Type B pancreatic cell (in vitro differentiated cells): ENCODE data around the gene TEKT5. TPM values are rescaled to one million over a fixed set of nuclear protein-coding genes. Genes with fewer than 3 reads are reported as not detected.
A peak's percentile ranks its signal among the peaks of the same experiment; 100 is the strongest.

Experiments
- DNase-seq: peaks from one replicate; pipeline ENCODE4 v3.0.0; 2021; ENCODE audit warnings: mixed read lengths; ENCODE audit not compliant: unreplicated experiment; ENCODE audit errors: extremely low spot score
- H3K27ac Mint-ChIP-seq: 2 replicates; pipeline ENCODE4 v1.8.0; 2021; ENCODE audit warnings: mild to moderate bottlenecking, mixed read lengths
- H3K27me3 Mint-ChIP-seq: 2 replicates; pipeline ENCODE4 v1.8.0; 2021; ENCODE audit warnings: mixed read lengths
- H3K36me3 Mint-ChIP-seq: 2 replicates; pipeline ENCODE4 v1.8.0; 2021; ENCODE audit warnings: mixed read lengths
- H3K4me1 Mint-ChIP-seq: one replicate; pipeline ENCODE4 v1.8.0; 2021; ENCODE audit warnings: mixed read lengths; ENCODE audit not compliant: unreplicated experiment
- H3K4me3 Mint-ChIP-seq: 2 replicates; pipeline ENCODE4 v1.8.0; 2021; ENCODE audit warnings: mild to moderate bottlenecking, mixed read lengths
- H3K9me3 Mint-ChIP-seq: 2 replicates; pipeline ENCODE4 v1.8.0; 2021; ENCODE audit warnings: mixed read lengths
- CTCF ChIP-seq: fragments of 200-600 bp; sonication (generic); conservative IDR thresholded peaks from 2 replicates; pipeline ENCODE4 v1.5.0; 2021; ENCODE audit warnings: antibody characterized with exemption, mild to moderate bottlenecking
- total RNA-seq: library from RNA; stranded (reverse); gene quantifications from 2 replicates; pipeline ENCODE4 v1.2.1, GENCODE V29; 2021; ENCODE audit warnings: low replicate concordance

The TEKT5 gene
- total RNA-seq, 1 donor from 2014 or later, result 0.41 TPM

- no peak for TF ChIP-seq CTCF
- Mint-ChIP-seq H3K4me1 (peaks cover 44% of the 10 kb centered on the region), H3K4me3 (peak overlapping the region; percentile 85), H3K9me3 (no peaks in the 10 kb centered on the region), H3K27me3 (peaks cover 5% of the 10 kb centered on the region), H3K36me3 (no peaks in the 10 kb centered on the region), H3K27ac (peak overlapping the region; percentile 73)
- DNase-seq, result no peak
Observed at GRCh38 chr16:10579575-10579964, 115.2 kb downstream of the TEKT5 start.

- no peak for DNase-seq
- Mint-ChIP-seq H3K27ac (peak overlapping the region; percentile 73), H3K36me3 (no peaks in the 10 kb centered on the region), H3K4me1 (peaks cover 44% of the 10 kb centered on the region), H3K9me3 (no peaks in the 10 kb centered on the region), H3K27me3 (peaks cover 5% of the 10 kb centered on the region), H3K4me3 (peak overlapping the region; percentile 85)
- TF ChIP-seq CTCF, result no peak
Observed at GRCh38 chr16:10578474-10579316, 116.0 kb downstream of the TEKT5 start.

Other genes starting within 250 kb of the TEKT5 start
- 36.3 and 57.9 TPM in 2 replicates for gene EMP2, start 114.3 kb downstream of the TEKT5 start, total RNA-seq
- gene NUBP1, start 48.9 kb upstream of the TEKT5 start, total RNA-seq, result 20.8 and 24.1 TPM in 2 replicates
- gene TVP23A, start 123.9 kb upstream of the TEKT5 start, total RNA-seq, result 0.62 and 2.5 TPM in 2 replicates
- gene CIITA, start 182.3 kb upstream of the TEKT5 start, total RNA-seq, result not detected in 2 replicates
- gene DEXI, start 247.5 kb upstream of the TEKT5 start, total RNA-seq, result 36.6 and 37.7 TPM in 2 replicates
- 33.4 and 36.8 TPM in 2 replicates for gene CLEC16A, start 249.6 kb upstream of the TEKT5 start, total RNA-seq